Activated naive CD8-positive, alpha-beta T cell treated with anti-CD3 and anti-CD28 coated beads, Interleukin-2, amount 50 U/mL, for 24 hours (primary cell): ENCODE measurements around the gene TSGA10IP.
A peak's percentile ranks its signal among the peaks of the same experiment; 100 is the strongest.

Source experiments
- ATAC-seq: fragments of 150-1000 bp; cut with Tn5 transposase; one replicate; pipeline ENCODE4 v1.10.0; 2021
- DNase-seq: peaks from one replicate; pipeline ENCODE4 v3.0.0; 2021
- H3K27ac Mint-ChIP-seq: one replicate; pipeline ENCODE4 v1.8.0; 2021; ENCODE audit warnings: mild to moderate bottlenecking, mixed read lengths
- H3K27me3 Mint-ChIP-seq: one replicate; pipeline ENCODE4 v1.8.0; 2021; ENCODE audit warnings: mixed read lengths
- H3K36me3 Mint-ChIP-seq: one replicate; pipeline ENCODE4 v1.8.0; 2021; ENCODE audit warnings: low read depth, mixed read lengths
- H3K4me1 Mint-ChIP-seq: one replicate; pipeline ENCODE4 v1.8.0; 2021; ENCODE audit warnings: mixed read lengths
- H3K4me3 Mint-ChIP-seq: one replicate; pipeline ENCODE4 v1.8.0; 2021; ENCODE audit warnings: mild to moderate bottlenecking, moderate library complexity, mixed read lengths
- H3K9me3 Mint-ChIP-seq: one replicate; pipeline ENCODE4 v1.8.0; 2021; ENCODE audit warnings: mixed read lengths

TSGA10IP gene

DNA sequence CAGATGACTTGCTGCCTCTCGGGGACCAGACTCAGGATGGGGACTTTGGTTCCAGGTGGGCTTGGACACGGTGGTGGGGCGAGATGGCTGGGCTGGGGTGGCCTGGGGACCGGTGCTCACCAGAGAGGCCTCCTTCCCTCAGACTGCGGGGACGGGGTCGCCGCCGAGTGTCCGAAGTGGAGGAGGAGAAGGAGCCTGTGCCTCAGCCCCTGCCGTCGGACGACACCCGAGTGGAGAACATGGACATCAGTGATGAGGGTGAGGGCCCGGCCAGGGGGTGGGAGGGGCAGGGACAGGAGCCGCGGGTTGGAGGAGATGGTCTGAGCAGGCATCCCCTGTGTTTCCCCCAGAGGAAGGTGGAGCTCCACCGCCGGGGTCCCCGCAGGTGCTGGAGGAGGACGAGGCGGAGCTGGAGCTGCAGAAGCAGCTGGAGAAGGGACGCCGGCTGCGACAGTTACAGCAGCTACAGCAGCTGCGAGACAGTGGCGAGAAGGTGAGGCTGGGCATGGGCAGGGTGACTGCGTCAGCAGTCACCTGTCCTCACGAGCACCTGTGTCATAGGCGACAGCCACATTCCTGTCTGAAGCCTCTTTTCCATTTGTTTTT lies 22.2 kb downstream of the TSGA10IP start:
- no peak overlapping the region for H3K4me3 Mint-ChIP-seq
- no peaks in the 10 kb centered on the region for H3K9me3 Mint-ChIP-seq
- H3K4me1 Mint-ChIP-seq: peaks cover 20% of the 10 kb centered on the region
- no peak for DNase-seq
- no peak overlapping the region for H3K27ac Mint-ChIP-seq
- peaks cover 44% of the 10 kb centered on the region for H3K36me3 Mint-ChIP-seq
- no peak for ATAC-seq
- H3K27me3 Mint-ChIP-seq: no peaks in the 10 kb centered on the region

DNA sequence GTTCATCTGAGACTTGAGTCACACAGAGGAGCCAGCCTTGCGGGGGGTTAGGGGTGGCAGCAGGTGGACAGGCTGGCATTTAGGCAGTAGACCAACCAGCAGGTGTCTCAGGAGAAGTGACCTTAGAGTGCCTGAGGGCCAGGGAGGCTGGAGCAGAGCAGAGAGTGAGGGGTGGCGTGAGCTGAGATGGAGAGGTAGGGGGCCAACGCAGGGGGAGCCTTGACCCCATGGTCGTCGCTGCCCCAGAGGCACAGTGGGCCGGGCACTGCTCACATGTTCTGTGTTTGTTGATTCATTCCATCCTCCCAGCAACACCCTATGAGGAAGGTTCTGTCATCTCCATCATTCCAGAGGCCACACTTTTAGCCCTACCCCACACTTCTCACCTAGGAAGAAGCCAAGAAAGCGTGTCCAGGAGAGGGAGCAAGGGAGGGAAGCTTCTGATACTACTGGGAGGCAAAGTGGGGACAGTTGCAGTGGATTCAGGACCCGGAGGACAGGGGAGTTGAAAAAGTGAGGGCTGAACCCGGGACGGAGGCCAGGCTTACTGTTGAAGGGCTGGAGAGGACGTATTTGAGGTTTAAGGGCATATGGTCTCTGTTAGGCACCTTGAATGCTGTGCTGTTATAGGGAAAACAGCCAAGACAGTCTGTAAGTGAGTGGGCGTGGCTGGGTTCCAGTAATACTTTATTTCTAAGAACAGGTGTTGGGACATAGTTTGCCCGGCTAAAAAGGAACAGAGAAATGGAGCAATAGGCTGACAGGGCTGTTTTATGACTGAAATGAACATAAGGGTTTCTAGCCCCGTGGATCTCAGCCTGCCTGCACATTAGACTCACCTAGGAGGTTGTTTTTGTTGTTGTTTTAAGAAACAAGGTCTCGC lies 23.6 kb downstream of the TSGA10IP start:
- Mint-ChIP-seq H3K27ac (no peak overlapping the region), H3K9me3 (no peaks in the 10 kb centered on the region), H3K36me3 (peaks cover 43% of the 10 kb centered on the region), H3K27me3 (no peaks in the 10 kb centered on the region), H3K4me3 (no peak overlapping the region), H3K4me1 (peaks cover 7% of the 10 kb centered on the region)
- DNase-seq: no peak
- no peak for ATAC-seq

DNA sequence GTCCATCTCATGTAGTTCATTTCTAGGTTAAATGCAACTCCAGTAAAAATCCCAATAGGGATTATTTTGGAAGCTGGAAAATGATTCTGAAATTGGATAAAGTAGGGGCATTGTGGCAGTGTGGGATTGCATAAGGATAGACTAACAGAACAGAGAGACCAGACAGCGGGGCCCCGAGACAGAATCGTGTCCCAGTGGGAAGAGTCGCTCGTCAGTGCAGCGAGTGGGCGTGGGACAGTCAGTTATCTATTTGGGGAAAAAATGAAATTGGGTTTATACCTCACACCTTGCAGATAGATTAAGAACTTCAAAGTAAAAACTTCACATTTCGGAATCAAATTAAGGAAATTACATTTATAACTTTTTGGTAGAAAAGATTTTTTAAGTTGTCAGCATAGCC lies 26.8 kb downstream of the TSGA10IP start:
- peaks cover 5% of the 10 kb centered on the region for H3K4me1 Mint-ChIP-seq
- no peaks in the 10 kb centered on the region for H3K27me3 Mint-ChIP-seq
- peaks cover 37% of the 10 kb centered on the region for H3K36me3 Mint-ChIP-seq
- no peak overlapping the region for H3K4me3 Mint-ChIP-seq
- no peak overlapping the region for H3K27ac Mint-ChIP-seq
- H3K9me3 Mint-ChIP-seq: no peaks in the 10 kb centered on the region
- no peak for DNase-seq
- ATAC-seq: no peak

DNA sequence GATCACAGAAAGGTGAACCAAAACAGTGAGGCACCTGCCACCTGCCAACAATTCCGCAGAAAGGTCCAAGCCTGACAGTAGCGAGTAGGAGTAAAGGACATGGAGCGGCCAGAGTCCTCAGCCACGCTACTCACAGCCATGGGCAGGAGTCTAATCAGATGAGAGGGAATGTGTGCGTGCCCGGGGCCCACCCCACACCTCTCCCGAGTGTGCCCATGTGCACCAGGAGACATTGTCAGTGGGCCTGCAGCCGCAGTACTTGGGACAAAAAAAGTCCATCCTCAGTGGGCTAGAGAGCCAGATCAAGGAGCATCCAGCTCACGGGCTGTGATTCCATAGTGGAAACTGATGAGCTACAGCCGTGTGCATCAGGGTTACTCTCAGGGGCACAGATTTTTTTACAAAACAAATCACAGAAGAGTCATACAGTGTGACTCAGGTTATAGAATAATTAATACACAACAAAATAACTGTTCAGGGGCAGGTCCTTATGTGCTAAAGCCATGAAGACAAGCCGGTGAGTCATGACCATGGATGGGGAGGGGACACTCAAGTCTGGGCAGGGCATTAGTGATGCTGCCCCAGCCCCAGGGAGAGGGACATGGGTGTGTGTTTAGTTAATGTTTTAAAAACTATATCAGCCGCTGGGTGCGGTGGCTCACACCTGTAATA lies 28.3 kb downstream of the TSGA10IP start:
- peaks cover 31% of the 10 kb centered on the region for H3K36me3 Mint-ChIP-seq

DNA sequence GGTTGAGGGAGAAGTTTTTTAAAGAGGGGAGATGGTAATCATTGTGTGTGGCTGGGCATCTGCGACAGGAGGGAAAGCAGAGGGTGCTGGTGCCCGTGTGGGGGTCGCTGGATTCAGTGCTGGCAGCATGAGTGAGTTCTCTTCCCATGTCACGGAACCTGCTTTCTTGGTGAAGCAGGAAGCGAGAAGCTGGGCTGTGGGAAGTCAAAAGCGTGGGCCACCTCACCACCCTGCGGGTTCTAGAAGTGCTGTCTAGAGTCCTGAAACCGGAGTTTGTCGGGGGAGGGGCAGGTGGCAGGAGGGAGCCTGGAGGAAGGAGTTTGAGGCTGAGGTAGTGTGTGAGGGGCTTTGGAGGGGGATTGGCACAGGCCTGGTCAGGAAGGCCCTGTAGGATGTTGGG lies 30.5 kb downstream of the TSGA10IP start:
- no peak for ATAC-seq
- H3K4me3 Mint-ChIP-seq: no peak overlapping the region
- H3K4me1 Mint-ChIP-seq: no peaks in the 10 kb centered on the region
- peak overlapping the region; percentile 26 for H3K27ac Mint-ChIP-seq
- no peak for DNase-seq
- peaks cover 18% of the 10 kb centered on the region for H3K36me3 Mint-ChIP-seq
- H3K9me3 Mint-ChIP-seq: no peaks in the 10 kb centered on the region
- no peaks in the 10 kb centered on the region for H3K27me3 Mint-ChIP-seq

More for the DNA sequence above, 28.3 kb downstream of the TSGA10IP start:
- Mint-ChIP-seq H3K27ac (no peak overlapping the region), H3K4me1 (peaks cover 3% of the 10 kb centered on the region), H3K27me3 (no peaks in the 10 kb centered on the region), H3K9me3 (no peaks in the 10 kb centered on the region), H3K4me3 (no peak overlapping the region)
- ATAC-seq (peak; percentile 16), DNase-seq (no peak)

DNA sequence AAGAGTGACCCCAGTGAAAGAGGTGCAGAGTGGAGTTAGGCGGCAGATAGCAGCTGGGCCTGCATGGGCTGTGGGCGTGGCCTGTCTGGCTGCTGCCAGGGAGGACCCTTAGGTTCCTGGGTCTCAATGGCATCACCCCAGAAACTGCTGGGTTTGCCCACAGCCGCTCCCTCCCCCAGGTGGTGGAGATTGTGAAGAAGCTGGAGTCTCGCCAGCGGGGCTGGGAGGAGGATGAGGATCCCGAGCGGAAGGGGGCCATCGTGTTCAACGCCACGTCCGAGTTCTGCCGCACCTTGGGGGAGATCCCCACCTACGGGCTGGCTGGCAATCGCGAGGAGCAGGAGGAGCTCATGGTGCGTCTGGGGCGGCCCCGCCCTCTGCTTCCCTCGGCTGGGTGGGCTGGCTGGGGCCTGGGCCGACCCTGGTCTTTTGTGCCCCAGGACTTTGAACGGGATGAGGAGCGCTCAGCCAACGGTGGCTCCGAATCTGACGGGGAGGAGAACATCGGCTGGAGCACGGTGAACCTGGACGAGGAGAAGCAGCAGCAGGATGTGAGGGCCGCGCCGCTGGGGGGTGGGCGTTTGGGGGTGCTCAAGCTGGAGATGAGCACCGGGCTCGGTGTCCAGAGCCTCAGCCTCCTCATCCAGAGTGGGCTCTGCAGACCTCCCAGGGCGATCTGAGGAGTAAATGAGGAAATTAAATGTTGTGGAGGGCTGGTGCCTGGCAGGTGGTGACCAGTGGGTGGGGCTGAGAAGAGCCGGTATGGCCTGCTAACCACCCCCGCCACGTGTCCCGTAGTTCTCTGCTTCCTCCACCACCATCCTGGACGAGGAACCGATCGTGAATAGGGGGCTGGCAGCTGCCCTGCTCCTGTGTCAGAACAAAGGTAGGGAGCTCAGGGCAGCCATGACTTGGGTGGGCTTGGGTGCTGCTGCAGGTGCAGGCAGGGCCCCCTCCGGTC lies 31.2 kb downstream of the TSGA10IP start:
- Mint-ChIP-seq H3K9me3 (no peaks in the 10 kb centered on the region), H3K27ac (no peak overlapping the region), H3K4me1 (no peaks in the 10 kb centered on the region), H3K4me3 (no peak overlapping the region), H3K27me3 (no peaks in the 10 kb centered on the region), H3K36me3 (peaks cover 18% of the 10 kb centered on the region)
- ATAC-seq (no peak), DNase-seq (no peak)

DNA sequence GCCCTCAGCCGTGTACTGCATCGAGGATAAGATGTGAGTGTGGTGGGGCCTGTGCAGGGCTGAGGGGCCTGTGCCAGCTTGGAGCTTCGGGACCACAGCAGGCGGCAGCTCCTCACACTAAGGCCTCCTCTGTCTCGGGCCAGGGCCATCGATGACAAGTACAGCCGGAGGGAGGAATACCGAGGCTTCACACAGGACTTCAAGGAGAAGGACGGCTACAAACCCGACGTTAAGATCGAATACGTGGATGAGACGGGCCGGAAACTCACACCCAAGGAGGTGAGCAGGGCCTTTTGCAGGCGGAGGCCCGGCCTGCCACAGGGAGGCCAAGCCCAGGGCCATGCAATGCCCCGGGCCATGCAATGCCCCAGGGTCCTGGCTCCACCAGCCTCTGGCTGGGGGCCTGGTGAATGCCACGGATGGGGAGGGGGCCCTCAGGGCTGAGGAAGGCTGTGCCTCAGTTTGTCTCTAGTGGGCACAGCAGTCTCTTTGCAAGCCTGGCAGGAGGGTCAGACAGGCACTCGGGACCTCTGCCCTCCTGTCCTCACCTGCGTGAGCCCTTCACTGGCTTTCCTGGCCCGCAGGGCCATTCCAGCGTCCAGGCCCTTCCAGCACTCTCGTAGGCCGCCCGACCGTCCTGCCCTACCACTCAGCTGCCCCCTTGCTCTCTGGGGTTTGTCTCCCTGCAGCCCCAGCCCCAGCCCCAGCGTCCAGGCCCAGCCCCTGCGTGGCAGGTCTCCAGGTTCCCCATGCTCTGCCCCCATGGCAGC lies 32.5 kb downstream of the TSGA10IP start:
- H3K4me1 Mint-ChIP-seq: no peaks in the 10 kb centered on the region
- H3K9me3 Mint-ChIP-seq: no peaks in the 10 kb centered on the region
- no peak for ATAC-seq
- H3K36me3 Mint-ChIP-seq: peaks cover 12% of the 10 kb centered on the region
- DNase-seq: no peak
- no peak overlapping the region for H3K4me3 Mint-ChIP-seq
- H3K27ac Mint-ChIP-seq: no peak overlapping the region
- no peaks in the 10 kb centered on the region for H3K27me3 Mint-ChIP-seq

DNA sequence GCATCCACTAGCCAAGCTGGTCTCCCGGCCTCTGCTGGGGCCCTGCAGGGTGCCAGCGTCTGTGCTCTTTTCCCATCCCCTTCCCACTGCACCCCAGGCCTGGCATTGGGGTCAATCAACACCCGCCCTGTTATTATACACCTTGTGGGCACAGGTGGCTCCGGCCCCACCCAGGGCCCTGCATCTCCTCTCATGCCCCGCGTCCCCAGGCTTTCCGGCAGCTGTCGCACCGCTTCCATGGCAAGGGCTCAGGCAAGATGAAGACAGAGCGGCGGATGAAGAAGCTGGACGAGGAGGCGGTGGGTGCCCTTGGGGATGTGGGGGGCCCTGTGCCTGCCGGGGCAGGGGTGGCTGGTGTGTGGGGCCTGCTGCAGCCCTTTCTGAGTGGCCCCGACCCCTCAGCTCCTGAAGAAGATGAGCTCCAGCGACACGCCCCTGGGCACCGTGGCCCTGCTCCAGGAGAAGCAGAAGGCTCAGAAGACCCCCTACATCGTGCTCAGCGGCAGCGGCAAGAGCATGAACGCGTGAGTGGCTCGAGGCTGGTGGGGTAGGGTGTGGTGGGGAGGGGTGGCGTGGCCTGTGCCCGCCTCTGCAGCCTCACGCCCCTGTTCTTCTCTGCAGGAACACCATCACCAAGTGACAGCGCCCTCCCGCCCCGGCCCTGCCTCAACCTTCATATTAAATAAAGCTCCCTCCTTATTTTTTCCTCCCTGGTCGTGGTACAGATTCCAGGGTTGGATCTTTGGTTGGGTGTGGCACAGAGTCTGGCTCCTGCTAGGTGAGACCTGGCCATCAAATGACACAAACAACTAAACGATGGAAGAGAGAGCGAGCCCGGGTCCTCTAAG lies 33.3 kb downstream of the TSGA10IP start:
- DNase-seq: no peak
- peaks cover 8% of the 10 kb centered on the region for H3K36me3 Mint-ChIP-seq
- H3K4me1 Mint-ChIP-seq: no peaks in the 10 kb centered on the region
- no peaks in the 10 kb centered on the region for H3K27me3 Mint-ChIP-seq
- ATAC-seq: no peak
- H3K27ac Mint-ChIP-seq: no peak overlapping the region
- H3K9me3 Mint-ChIP-seq: no peaks in the 10 kb centered on the region
- no peak overlapping the region for H3K4me3 Mint-ChIP-seq

DNA sequence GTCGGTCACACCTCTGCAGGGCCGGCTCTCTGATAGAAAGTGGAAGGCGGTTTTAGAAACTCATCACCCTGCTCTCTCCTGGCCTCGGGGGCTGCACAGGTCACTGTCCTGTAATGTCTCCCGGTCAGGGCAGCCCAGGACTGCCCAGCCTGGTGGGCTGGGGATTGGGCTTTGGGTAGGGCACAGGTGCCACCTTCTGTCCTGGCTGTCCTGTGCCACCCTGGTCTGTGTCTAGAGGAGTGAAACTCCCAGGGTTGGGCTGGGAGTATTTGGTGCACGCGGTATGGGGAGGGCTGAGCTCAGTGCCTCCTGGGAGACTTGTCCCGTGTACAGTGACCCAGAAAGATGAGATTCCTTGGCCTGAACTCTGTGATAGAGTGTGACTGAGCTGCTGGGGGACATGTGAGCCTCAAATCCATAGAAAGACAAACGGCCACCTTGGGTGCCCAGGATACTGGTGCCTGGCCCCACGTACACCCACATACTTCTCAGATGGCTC lies 34.0 kb downstream of the TSGA10IP start:
- Mint-ChIP-seq H3K27me3 (no peaks in the 10 kb centered on the region), H3K36me3 (peaks cover 6% of the 10 kb centered on the region), H3K9me3 (no peaks in the 10 kb centered on the region), H3K4me1 (no peaks in the 10 kb centered on the region), H3K27ac (no peak overlapping the region), H3K4me3 (no peak overlapping the region)
- ATAC-seq (no peak), DNase-seq (no peak)

DNA sequence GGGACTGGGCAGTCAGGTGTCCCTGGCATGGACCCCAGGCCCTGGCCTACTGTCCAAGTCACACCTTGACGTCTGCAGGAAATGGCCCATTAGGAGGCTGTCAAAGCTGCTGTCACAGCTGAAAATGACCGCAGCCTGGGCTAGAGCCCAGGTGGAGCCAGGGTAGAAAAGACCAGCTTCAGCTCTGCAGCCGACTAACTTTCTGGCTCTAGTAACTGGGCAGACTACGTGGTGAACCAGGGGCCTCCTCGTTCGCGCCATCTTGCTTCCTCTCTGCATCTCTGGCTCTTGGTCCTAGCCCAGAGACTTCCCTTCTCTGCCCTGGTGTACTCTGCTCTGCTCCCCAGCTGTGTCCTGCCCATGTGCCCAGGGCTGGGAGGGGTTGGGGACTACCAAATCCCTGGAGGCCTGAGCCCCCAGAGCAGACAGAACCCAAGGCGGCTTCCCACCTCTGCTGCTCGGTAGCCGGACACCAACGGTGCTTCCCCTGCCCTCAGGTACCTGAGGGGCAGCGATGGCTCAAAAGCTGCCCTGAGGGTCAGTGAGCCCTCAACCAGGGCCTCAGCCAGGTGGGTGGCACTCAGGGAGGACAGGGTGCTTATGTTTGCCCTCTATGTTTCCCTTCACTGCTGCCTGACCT lies 35.9 kb downstream of the TSGA10IP start:
- DNase-seq (no peak), ATAC-seq (no peak)
- no peaks in the 10 kb centered on the region for H3K4me1 Mint-ChIP-seq
- no peaks in the 10 kb centered on the region for H3K36me3 Mint-ChIP-seq
- no peak overlapping the region for H3K27ac Mint-ChIP-seq
- no peaks in the 10 kb centered on the region for H3K27me3 Mint-ChIP-seq
- H3K9me3 Mint-ChIP-seq: no peaks in the 10 kb centered on the region
- H3K4me3 Mint-ChIP-seq: no peak overlapping the region

DNA sequence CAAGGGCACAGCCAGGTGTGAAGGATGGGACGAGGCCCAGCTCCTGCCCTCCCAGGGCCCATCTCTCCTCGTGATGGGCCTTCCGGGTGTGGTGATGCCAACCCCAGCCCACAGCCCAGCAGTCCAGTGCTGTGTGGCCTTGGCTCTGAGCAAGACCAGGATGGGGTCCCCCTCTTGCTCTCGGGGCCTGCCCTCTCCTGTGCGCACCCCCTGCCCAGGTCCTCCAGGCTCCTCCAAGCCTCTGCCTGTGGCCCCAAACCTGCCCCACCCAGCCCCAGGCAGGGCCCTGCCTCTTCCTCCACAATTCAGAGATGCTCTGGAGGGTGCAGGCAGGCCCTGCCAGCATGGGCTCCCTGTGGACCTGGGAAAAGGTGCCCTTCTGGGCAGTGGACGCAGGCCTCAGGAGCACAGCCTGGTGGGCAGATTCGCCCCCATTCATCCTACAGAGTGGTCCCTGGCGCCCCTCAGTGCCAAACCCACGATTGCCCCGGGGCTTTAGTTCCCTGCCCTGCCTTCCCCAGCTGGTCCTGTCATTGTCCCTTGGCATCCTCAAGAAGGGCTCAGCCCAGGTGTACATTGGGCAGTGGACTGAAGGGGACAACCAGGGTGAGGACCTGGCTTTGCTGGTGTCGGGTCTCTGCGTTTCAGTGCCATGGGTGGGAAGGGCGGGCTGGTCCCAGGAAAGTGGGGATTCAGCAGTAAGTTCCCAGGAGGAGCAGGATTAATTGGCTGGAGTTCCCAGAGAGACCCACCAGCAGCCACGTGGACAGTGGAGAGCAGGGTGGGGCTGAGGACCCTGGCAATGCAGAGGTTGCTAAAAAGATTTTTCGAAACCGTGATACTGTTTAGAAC lies 36.9 kb downstream of the TSGA10IP start:
- no peak overlapping the region for H3K27ac Mint-ChIP-seq
- H3K36me3 Mint-ChIP-seq: no peaks in the 10 kb centered on the region
- no peaks in the 10 kb centered on the region for H3K9me3 Mint-ChIP-seq
- no peaks in the 10 kb centered on the region for H3K4me1 Mint-ChIP-seq
- H3K27me3 Mint-ChIP-seq: no peaks in the 10 kb centered on the region
- H3K4me3 Mint-ChIP-seq: no peak overlapping the region
- ATAC-seq: no peak
- DNase-seq: no peak
